K562 (cell line): ENCODE measurements around the gene THEM4. TPM values are rescaled to one million over a fixed set of nuclear protein-coding genes. Genes with fewer than 3 reads are reported as not detected.

Experiments used
- ATAC-seq: fragments of 200-7000 bp; cut with Tn5 transposase; 3 replicates; pipeline ENCODE4 v1.9.1; 2020; ENCODE audit warnings: moderate library complexity
- BruUV-seq: library from RNA; stranded (reverse); fragments of 400-500 nt; replicated peaks from 2 replicates; lab custom pipeline; 2021; lab: Mats Ljungman, UMichigan
- CTCF ChIA-PET: fragments of 300-600 bp; formaldehyde crosslinking; extraction: SDS; loops from one replicate; lab custom pipeline; 2021; ENCODE audit warnings: low intra/inter-chr PET ratio; lab: Yijun Ruan, JAX
- POLR2A ChIA-PET: fragments of 300-600, 350-650 bp; sonication (Branson Sonifier 250); formaldehyde crosslinking; extraction: SDS; loops from one replicate; lab custom pipeline; 2021; ENCODE audit warnings: antibody characterized with exemption, inconsistent platforms; lab: Yijun Ruan, JAX
- DNase-seq, 4 experiments: peaks; one replicate each; pipeline versions ENCODE4 v3.0.0 to v3.0.0-alpha.2; 2011 to 2018; ENCODE audit warnings: low spot score in 3 of 4, mixed read lengths in 3 of 4; ENCODE audit errors: extremely low read depth in 1 of 4
- FAIRE-seq: peaks from 2 replicates; lab custom pipeline; 2011; peaks lifted over from hg19 to GRCh38; lab: Jason Lieb, UNC
- H2AFZ ChIP-seq: 2 replicates; pipeline ENCODE4 v1.6.0; 2011; ENCODE audit warnings: low read depth, low read length, control low read depth, inconsistent platforms
- H3K27ac ChIP-seq: fragments of 200-600 bp; 3 replicates; pipeline ENCODE4 v1.8.0; 2011; ENCODE audit warnings: low read depth, mild to moderate bottlenecking, control low read depth, inconsistent platforms, low read length, moderate library complexity, mixed read lengths; ENCODE audit errors: extremely low read depth
- H3K27me3 ChIP-seq, 2 experiments: fragments of 300-600 bp in 1 of 2; 2 replicates in 1 of 2; 3 replicates in 1 of 2; pipeline versions ENCODE4 v1.6.0 to v1.8.0; 2011; ENCODE audit warnings: inconsistent platforms in 2 of 2, low read length in 2 of 2, mild to moderate bottlenecking in 1 of 2, mixed read lengths in 1 of 2, moderate library complexity in 1 of 2; ENCODE audit not compliant: control insufficient read depth in 2 of 2, insufficient read depth in 2 of 2
- H3K36me3 ChIP-seq: fragments of 300-600 bp; 3 replicates; pipeline ENCODE4 v1.8.0; 2011; ENCODE audit warnings: mild to moderate bottlenecking, low read length, inconsistent platforms; ENCODE audit not compliant: control insufficient read depth, insufficient read depth
- H3K4me1 ChIP-seq, 2 experiments: fragments of 200-600 bp in 1 of 2; replicated peaks in 1 of 2; 2 replicates in 1 of 2; 3 replicates in 1 of 2; pipeline versions ENCODE4 v1.5.1 to v1.8.0; 2011; ENCODE audit warnings: inconsistent platforms in 2 of 2, low read length in 2 of 2, mild to moderate bottlenecking in 1 of 2, mixed read lengths in 1 of 2, moderate library complexity in 1 of 2; ENCODE audit not compliant: control insufficient read depth in 2 of 2, insufficient read depth in 2 of 2
- H3K4me2 ChIP-seq: 2 replicates; pipeline ENCODE4 v1.6.1; 2011; ENCODE audit warnings: low read length, control low read depth, inconsistent platforms, mixed read lengths; ENCODE audit not compliant: insufficient read depth
- H3K4me3 ChIP-seq: fragments of 200-600 bp; sonication (generic), shearing (Covaris generic); 2 replicates; pipeline ENCODE4 v1.5.1; 2016; ENCODE audit warnings: control low read depth, inconsistent platforms
- H3K79me2 ChIP-seq: fragments of 200-600 bp; 3 replicates; pipeline ENCODE4 v1.8.0; 2011; ENCODE audit warnings: low read length, inconsistent platforms; ENCODE audit not compliant: control insufficient read depth, insufficient read depth
- H3K9ac ChIP-seq, 2 experiments: 2 replicates each; pipeline versions ENCODE4 v1.6.0 to v1.6.1; 2011; ENCODE audit warnings: low read depth in 2 of 2, low read length in 2 of 2, control low read depth in 1 of 2, inconsistent platforms in 1 of 2, mild to moderate bottlenecking in 1 of 2, mixed read lengths in 1 of 2; ENCODE audit not compliant: insufficient read depth in 1 of 2
- H3K9me1 ChIP-seq: one replicate; pipeline ENCODE4 v1.6.0; 2011; ENCODE audit warnings: inconsistent platforms, mild to moderate bottlenecking, low read length, moderate library complexity; ENCODE audit not compliant: control insufficient read depth, insufficient read depth
- H3K9me3 ChIP-seq: replicated peaks from 2 replicates; pipeline ENCODE4 v1.5.1; 2011; ENCODE audit warnings: low read depth, low read length, inconsistent platforms; ENCODE audit not compliant: control insufficient read depth, insufficient read depth
- H4K20me1 ChIP-seq: replicated peaks from 2 replicates; pipeline ENCODE4 v1.6.1; 2011; ENCODE audit warnings: low read length, inconsistent platforms, mixed read lengths; ENCODE audit not compliant: control insufficient read depth, insufficient read depth
- GTF3C2 ChIP-seq: IDR thresholded peaks from 3 replicates; pipeline ENCODE4 v1.6.1; 2011; ENCODE audit warnings: borderline replicate concordance, mild to moderate bottlenecking, moderate library complexity; ENCODE audit not compliant: insufficient read length; ENCODE audit errors: extremely low read depth
- PTTG1 ChIP-seq: fragments of 450-650 bp; IDR thresholded peaks from 2 replicates; pipeline ENCODE4 v1.6.1; 2016; ENCODE audit warnings: low read depth, mild to moderate bottlenecking, missing genetic modification characterization, missing compliant biosample characterization
- RBM17 ChIP-seq: fragments of 200-400 bp; formaldehyde crosslinking; IDR thresholded peaks from 2 replicates; pipeline ENCODE4 v1.6.1; 2017; ENCODE audit warnings: low read depth, mild to moderate bottlenecking, low read length, borderline replicate concordance
- TAL1 ChIP-seq: fragments of 450-650 bp; IDR thresholded peaks from 2 replicates; pipeline ENCODE4 v1.6.1; 2016; ENCODE audit warnings: mild to moderate bottlenecking
- ZBTB11 ChIP-seq, 3 experiments: fragments of 200-800 bp in 1 of 3; fragments of 250-450 bp in 1 of 3; fragments of 450-650 bp in 1 of 3; sonication (Bioruptor Pico) in 1 of 3; sonication (Bioruptor generic) in 1 of 3; formaldehyde crosslinking in 1 of 3; IDR thresholded peaks; 2 replicates each; pipeline versions ENCODE4 v1.6.1 to v1.8.0; 2016 to 2022; ENCODE audit warnings: mild to moderate bottlenecking in 2 of 3, missing genetic modification characterization in 2 of 3, missing compliant biosample characterization in 1 of 3, moderate library complexity in 1 of 3
- ZSCAN29 ChIP-seq: fragments of 450-650 bp; IDR thresholded peaks from 2 replicates; pipeline ENCODE4 v1.6.1; 2017
- WGBS: fragments of 100-300 bp; shearing (Covaris generic); methylation state at CpG from one replicate; pipeline ENCODE4 v1.1.6; 2016; ENCODE audit warnings: low coverage, mixed read lengths; ENCODE audit not compliant: insufficient coverage; ENCODE audit errors: missing lambda C conversion rate; 5-methylcytosine and 5-hydroxymethylcytosine counted together
- in situ Hi-C: fragments of 300-500 bp; cut with MboI; formaldehyde crosslinking; loops from 4 replicates; pipeline ENCODE4 v1.15.0; 2018; ENCODE audit warnings: inconsistent platforms, mixed read lengths
- intact Hi-C: fragments of 100-400 bp; cut with micrococcal nuclease; formaldehyde crosslinking; loops from 2 replicates; pipeline ENCODE4 v1.14.2; 2022
- polyA plus RNA-seq, 8 experiments: library from polyadenylated mRNA; depleted of rRNA in 4 of 8; stranded (reverse) in 5 of 8; unstranded in 3 of 8; fragments of >200 nt; fragmentation: Nextera tagmentation in 2 of 8; fragmentation: Illumina TruSeq in 1 of 8; extraction: Ambion mirVana in 2 of 8; extraction: Trizol in 1 of 8; gene quantifications; 2 replicates each; pipeline versions ENCODE4 v1.2.1 to v1.2.3, GENCODE V29; 2011 to 2014; ENCODE audit warnings: inconsistent platforms in 1 of 8, missing spikeins in 1 of 8
- total RNA-seq, 7 experiments: library from RNA; depleted of rRNA in 6 of 7; stranded (reverse); fragments of >200 nt in 6 of 7; fragmentation: Illumina TruSeq in 2 of 7; extraction: Trizol in 2 of 7; gene quantifications; 2 replicates each; pipeline versions ENCODE4 v1.2.1 to v1.2.3, GENCODE V29; 2011 to 2021; ENCODE audit warnings: low replicate concordance in 1 of 7

The THEM4 gene
- total and polyA plus RNA-seq, 9 of the 15 experiments (the other 6 are each of a cell fraction or from before 2014, with no cell fraction given), result 8.6 to 71.9 (median 35.3) TPM

DNA sequence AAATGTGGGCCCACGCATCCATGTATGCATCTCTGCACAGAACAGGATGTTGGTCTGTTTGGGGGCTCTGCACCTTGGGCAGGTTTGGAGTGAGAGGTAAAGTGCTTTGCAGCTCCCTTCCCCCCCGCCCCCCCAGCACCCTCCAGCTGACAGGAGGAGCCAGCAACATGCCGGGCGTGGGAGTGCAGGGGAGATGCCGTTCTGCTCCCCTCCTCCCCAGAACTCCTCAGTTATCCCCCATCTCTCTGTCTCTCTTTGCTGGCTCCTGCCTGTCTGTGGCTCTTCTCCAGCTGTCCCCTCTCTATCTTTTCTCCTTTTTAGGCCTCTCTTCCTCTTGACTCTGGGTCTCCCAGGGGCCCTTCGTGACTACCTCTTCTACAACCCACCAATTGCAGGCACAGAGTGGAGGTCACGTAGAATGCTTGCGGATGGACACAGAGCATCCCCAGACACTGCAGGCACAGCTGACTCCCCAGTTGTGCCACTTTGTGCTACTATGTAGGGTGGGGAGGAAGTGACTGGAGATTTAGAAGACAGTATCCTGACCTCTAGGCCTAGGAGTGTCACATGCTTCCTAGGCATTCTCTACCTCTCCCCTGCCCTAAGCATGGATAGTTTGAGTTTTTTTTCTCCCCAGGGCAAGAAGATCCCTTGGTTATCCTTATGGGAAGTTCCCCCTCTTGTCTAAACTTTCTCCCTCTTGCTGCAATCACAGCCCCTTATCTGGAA, 76.0 kb downstream of the THEM4 start (continued):
- TF ChIP-seq GTF3C2 (no peak), TAL1 (no peak), ZSCAN29 (no peak), PTTG1 (no peak)

GRCh38 chr1:151832318-151832980, 76.9 kb downstream of the THEM4 start:
- TF ChIP-seq ZBTB11 (CRISPR knock-in tag; IDR thresholded peaks at IDR 0.05) (peak in 1 of 3 experiments; percentile 19; a peak in 1 of 6 replicates), RBM17 (no peak)
- Histone ChIP-seq H3K79me2 (no peaks in the 10 kb centered on the region), H3K27me3 (no peaks in the 10 kb centered on the region; a peak in 2 of 5 replicates), H3K4me1 (peaks cover 5 to 27% of the 10 kb centered on the region in 2 experiments), H3K9me1 (peaks cover 3% of the 10 kb centered on the region), H3K36me3 (no peaks in the 10 kb centered on the region), H4K20me1 (no peaks in the 10 kb centered on the region), H3K27ac (no peak overlapping the region), H3K9me3 (no peaks in the 10 kb centered on the region), H3K9ac (no peak overlapping the region), H3K4me2 (no peak overlapping the region), H2AFZ (no peak overlapping the region), H3K4me3 (no peak overlapping the region)
- ChIA-PET POLR2A (interaction anchor here (0.5 to 1.0 kb wide), 3 partner anchors 75 to 231 kb away, joined by 3 to 4 read pairs (median 3); no protein-coding TSS in a partner anchor), CTCF (interaction anchor here (0.6 kb wide), 1 partner anchor 48 kb away, joined by 5 read pairs; no protein-coding TSS in a partner anchor)
- in situ Hi-C loops (loop anchor here (5.0 kb wide), 1 partner anchor 135 kb away; no protein-coding TSS in a partner anchor), intact Hi-C loops (no loop called here)
- ATAC-seq (no peak), FAIRE-seq (no peak), DNase-seq (no peak)
- WGBS, result 19% methylated on average over 10 of the region's 10 CpGs
- BruUV-seq, result no TSS peak
